ENCODE results near the gene RBFOX1.

DNA sequence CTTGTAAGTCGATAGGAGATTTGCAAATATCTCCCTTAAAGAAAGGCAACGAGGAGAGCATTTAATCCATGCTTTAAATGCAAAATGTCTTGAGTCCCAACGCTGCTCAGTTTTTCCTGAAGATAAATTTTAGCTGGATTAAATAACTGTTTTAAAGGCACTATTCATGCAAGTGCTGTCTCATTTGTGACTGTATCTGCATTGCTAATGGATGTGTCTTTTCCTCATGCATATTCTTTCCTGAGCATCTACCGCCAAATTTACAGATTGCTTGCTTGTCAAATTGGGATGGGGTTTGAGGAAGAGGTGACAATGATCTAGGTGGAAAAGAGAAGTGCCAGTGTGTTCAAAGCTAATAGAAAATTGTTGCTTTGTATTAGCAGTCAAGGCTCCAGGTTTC, 106.9 kb downstream of the RBFOX1 start:
- TF ChIP-seq, protein P1, sequence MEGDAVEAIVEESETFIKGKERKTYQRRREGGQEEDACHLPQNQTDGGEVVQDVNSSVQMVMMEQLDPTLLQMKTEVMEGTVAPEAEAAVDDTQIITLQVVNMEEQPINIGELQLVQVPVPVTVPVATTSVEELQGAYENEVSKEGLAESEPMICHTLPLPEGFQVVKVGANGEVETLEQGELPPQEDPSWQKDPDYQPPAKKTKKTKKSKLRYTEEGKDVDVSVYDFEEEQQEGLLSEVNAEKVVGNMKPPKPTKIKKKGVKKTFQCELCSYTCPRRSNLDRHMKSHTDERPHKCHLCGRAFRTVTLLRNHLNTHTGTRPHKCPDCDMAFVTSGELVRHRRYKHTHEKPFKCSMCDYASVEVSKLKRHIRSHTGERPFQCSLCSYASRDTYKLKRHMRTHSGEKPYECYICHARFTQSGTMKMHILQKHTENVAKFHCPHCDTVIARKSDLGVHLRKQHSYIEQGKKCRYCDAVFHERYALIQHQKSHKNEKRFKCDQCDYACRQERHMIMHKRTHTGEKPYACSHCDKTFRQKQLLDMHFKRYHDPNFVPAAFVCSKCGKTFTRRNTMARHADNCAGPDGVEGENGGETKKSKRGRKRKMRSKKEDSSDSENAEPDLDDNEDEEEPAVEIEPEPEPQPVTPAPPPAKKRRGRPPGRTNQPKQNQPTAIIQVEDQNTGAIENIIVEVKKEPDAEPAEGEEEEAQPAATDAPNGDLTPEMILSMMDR (conservative IDR thresholded peaks at IDR 0.05 in 1 of 2, IDR thresholded peaks at IDR 0.05 in 1 of 2; ENCODE audit: extremely low read depth in 1 of 2, insufficient read depth in 1 of 2, low read depth in 1 of 2, low read length in 2 of 2), result no peak
- TF ChIP-seq EZH2 (IDR thresholded peaks at IDR 0.05; ENCODE audit: borderline replicate concordance, low read length), result no peak

Measured in mammary epithelial cell (primary cell).